H1 (cell line): Measurements from ENCODE around the gene SLC9A5. TPM values are rescaled to one million over a fixed set of nuclear protein-coding genes. Genes with fewer than 3 reads are reported as not detected.
A peak's percentile ranks its signal among the peaks of the same experiment; 100 is the strongest.

Experiments
- ASH2L ChIP-seq: fragments of 200-600, 300-600 bp; sonication (generic); IDR thresholded peaks from one replicate; pipeline ENCODE4 v1.7.1; 2017; ENCODE audit warnings: low read length
- ATF2 ChIP-seq: IDR thresholded peaks from 2 replicates; pipeline ENCODE4 v1.6.1; 2012; ENCODE audit warnings: low read length, inconsistent platforms
- BRCA1 ChIP-seq: IDR thresholded peaks from 2 replicates; pipeline ENCODE4 v1.6.1; 2012; ENCODE audit warnings: low read depth, low read length, improper control_type of control experiment
- CHD1 ChIP-seq: IDR thresholded peaks from 2 replicates; pipeline ENCODE4 v1.6.1; 2012; ENCODE audit warnings: low read depth, low read length, improper control_type of control experiment
- CHD2 ChIP-seq: IDR thresholded peaks from 2 replicates; pipeline ENCODE4 v1.6.1; 2012; ENCODE audit warnings: low read length, improper control_type of control experiment
- EP300 ChIP-seq, 2 experiments: IDR thresholded peaks; 1 replicate in 1 of 2; 2 replicates in 1 of 2; pipeline ENCODE4 v1.6.1; 2011 to 2012; ENCODE audit warnings: low read depth in 2 of 2, low read length in 2 of 2, mild to moderate bottlenecking in 2 of 2, borderline replicate concordance in 1 of 2, inconsistent platforms in 1 of 2, moderate library complexity in 1 of 2
- GABPA ChIP-seq: IDR thresholded peaks from 2 replicates; pipeline ENCODE4 v1.6.1; 2011; ENCODE audit warnings: mild to moderate bottlenecking, low read length, moderate library complexity, borderline replicate concordance; ENCODE audit not compliant: insufficient read depth
- HDAC2 ChIP-seq, 2 experiments: fragments of 300-600 bp in 1 of 2; sonication (generic) in 1 of 2; IDR thresholded peaks; 2 replicates each; pipeline ENCODE4 v1.6.1; 2011 to 2012; ENCODE audit warnings: low read depth in 2 of 2, low read length in 2 of 2, mild to moderate bottlenecking in 2 of 2, moderate library complexity in 2 of 2, borderline replicate concordance in 1 of 2, inconsistent platforms in 1 of 2
- JUND ChIP-seq: IDR thresholded peaks from 2 replicates; pipeline ENCODE4 v1.6.1; 2011; ENCODE audit warnings: mild to moderate bottlenecking, improper control_type of control experiment, low read length
- MAFK ChIP-seq: IDR thresholded peaks from 2 replicates; pipeline ENCODE4 v1.6.1; 2012; ENCODE audit warnings: low read depth, mild to moderate bottlenecking, improper control_type of control experiment, low read length
- NANOG ChIP-seq: IDR thresholded peaks from 2 replicates; pipeline ENCODE4 v1.6.1; 2011; ENCODE audit warnings: low read length, low read depth, mild to moderate bottlenecking, inconsistent platforms; ENCODE audit not compliant: insufficient read depth, poor library complexity, severe bottlenecking
- PHF8 ChIP-seq: fragments of 200-600 bp; sonication (generic); conservative IDR thresholded peaks from 2 replicates; pipeline ENCODE4 v1.7.1; 2012; ENCODE audit warnings: low read depth, mild to moderate bottlenecking, inconsistent platforms, low read length, moderate library complexity
- POLR2A ChIP-seq, 2 experiments: IDR thresholded peaks; 1 replicate in 1 of 2; 2 replicates in 1 of 2; pipeline ENCODE4 v1.6.1; 2011; ENCODE audit warnings: low read depth in 2 of 2, low read length in 2 of 2, mild to moderate bottlenecking in 2 of 2; ENCODE audit errors: control extremely low read depth in 1 of 2
- RAD21 ChIP-seq, 2 experiments: IDR thresholded peaks in 1 of 2; conservative IDR thresholded peaks in 1 of 2; 2 replicates each; pipeline ENCODE4 v1.6.1; 2011; ENCODE audit warnings: low read depth in 2 of 2, low read length in 2 of 2, improper control_type of control experiment in 1 of 2, inconsistent platforms in 1 of 2, mild to moderate bottlenecking in 1 of 2, moderate library complexity in 1 of 2
- RBBP5 ChIP-seq: IDR thresholded peaks from 2 replicates; pipeline ENCODE4 v1.7.1; 2012; ENCODE audit warnings: low read depth, mild to moderate bottlenecking, inconsistent platforms, low read length, moderate library complexity, borderline replicate concordance
- RFX5 ChIP-seq: IDR thresholded peaks from 2 replicates; pipeline ENCODE4 v1.6.1; 2011; ENCODE audit warnings: low read depth, low read length, improper control_type of control experiment, borderline replicate concordance
- SAP30 ChIP-seq: fragments of 300-600 bp; sonication (generic); IDR thresholded peaks from 2 replicates; pipeline ENCODE4 v1.7.1; 2012; ENCODE audit warnings: low read length, moderate library complexity, mild to moderate bottlenecking, inconsistent platforms; ENCODE audit not compliant: insufficient read depth, insufficient replicate concordance
- SIN3A ChIP-seq, 2 experiments: IDR thresholded peaks in 1 of 2; conservative IDR thresholded peaks in 1 of 2; 2 replicates each; pipeline ENCODE4 v1.6.1; 2011 to 2012; ENCODE audit warnings: low read length in 2 of 2, improper control_type of control experiment in 1 of 2, low read depth in 1 of 2, mild to moderate bottlenecking in 1 of 2
- SRF ChIP-seq: IDR thresholded peaks from 2 replicates; pipeline ENCODE4 v1.6.1; 2011; ENCODE audit warnings: mild to moderate bottlenecking, low read depth, low read length, moderate library complexity
- TCF12 ChIP-seq: IDR thresholded peaks from 2 replicates; pipeline ENCODE4 v1.6.1; 2011; ENCODE audit warnings: low read depth, mild to moderate bottlenecking, low read length
- TEAD4 ChIP-seq: IDR thresholded peaks from 2 replicates; pipeline ENCODE4 v1.6.1; 2012; ENCODE audit warnings: low read depth, low read length, inconsistent platforms, mixed read lengths
- polyA plus RNA-seq, 7 experiments: library from polyadenylated mRNA; depleted of rRNA in 3 of 7; stranded (reverse) in 5 of 7; unstranded in 2 of 7; fragments of >200 nt in 5 of 7; fragments of 200-250 nt in 2 of 7; gene quantifications; 1 replicate in 5 of 7; 2 replicates in 1 of 7; 4 replicates in 1 of 7; pipeline versions ENCODE4 v1.2.1 to v1.2.3, GENCODE V29; 2011 to 2013; ENCODE audit warnings: missing spikeins in 2 of 7, mixed read lengths in 2 of 7
- total RNA-seq: library from RNA; stranded (reverse); fragmentation: NEBNext Ultra II Directional; extraction: Animal tissue kit (Norgen Biotek cat#: 25700); gene quantifications from 2 replicates; pipeline ENCODE4 v1.2.1, GENCODE V29; 2021

SLC9A5 gene
- total and polyA plus RNA-seq, 2 of the 8 experiments (the other 6 are each of a cell fraction or from before 2014, with no cell fraction given): 7.9 to 8.6 TPM

DNA sequence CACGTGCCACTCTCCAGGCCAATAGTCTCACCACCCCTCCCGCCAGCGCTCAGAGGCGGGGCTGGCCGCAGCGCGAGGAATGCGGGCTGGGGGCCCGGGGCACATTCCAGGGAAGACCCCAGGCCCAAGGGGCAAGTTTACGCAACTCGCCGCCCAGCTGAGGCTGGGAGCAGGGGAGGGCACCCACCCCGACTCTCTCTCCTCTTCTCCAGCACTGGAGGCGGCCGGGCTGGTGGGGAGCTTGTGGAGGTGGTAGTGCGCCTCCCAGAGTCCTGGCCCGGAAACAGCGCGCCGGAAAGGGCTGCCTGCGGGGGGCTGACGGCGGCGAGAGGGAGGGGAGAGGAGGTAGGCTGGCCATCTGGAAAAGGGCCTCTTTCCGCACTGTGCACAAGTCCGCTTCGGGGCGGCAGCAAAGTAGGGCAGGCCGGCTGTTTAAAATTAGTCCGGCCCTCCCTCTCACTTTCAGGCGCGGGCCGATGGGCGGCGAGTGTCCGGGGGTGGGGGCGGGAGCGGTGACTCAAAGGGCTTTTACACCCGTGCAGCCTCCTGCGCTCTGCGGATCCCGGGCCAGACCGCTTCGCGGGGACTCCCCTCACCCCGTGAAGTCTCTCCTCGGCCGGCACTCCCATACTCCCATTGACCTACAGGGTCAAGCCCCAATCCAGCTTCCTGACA lies 2.6 kb upstream of the SLC9A5 start (continued):
- peak; percentile 61; the same call in 1 of the 2 replicates for TF ChIP-seq RBBP5
- peak in 1 of 2 experiments; percentile 81; a peak in 1 of 3 replicates for TF ChIP-seq EP300 (IDR thresholded peaks at IDR 0.05; ENCODE audit: borderline replicate concordance in 1 of 2, low read depth in 2 of 2, low read length in 2 of 2)
- no peak for TF ChIP-seq NANOG
- no peak for TF ChIP-seq CHD1
- TF ChIP-seq PHF8: peak; percentile 76
- peak; percentile 99 for TF ChIP-seq TEAD4
- no peak for TF ChIP-seq BRCA1
- TF ChIP-seq MAFK: no peak
- 0 out of 2 replicates have a peak, but pooled peaks have one; percentile 4 for TF ChIP-seq TCF12
- TF ChIP-seq ASH2L: peak; percentile 53
- TF ChIP-seq GABPA: 0 out of 2 replicates have a peak, but pooled peaks have one; percentile 33
- peak in 1 of 2 experiments; percentile 76; a peak in 2 of 3 replicates for TF ChIP-seq POLR2A (IDR thresholded peaks at IDR 0.05; ENCODE audit: control extremely low read depth in 1 of 2, low read depth in 2 of 2, low read length in 2 of 2)
- no peak for TF ChIP-seq SRF
- TF ChIP-seq RFX5: no peak
- TF ChIP-seq SAP30: no peak
- TF ChIP-seq JUND: no peak
- TF ChIP-seq CHD2: 0 out of 2 replicates have a peak, but pooled peaks have one; percentile 5
- TF ChIP-seq HDAC2 (IDR thresholded peaks at IDR 0.05; ENCODE audit: borderline replicate concordance in 1 of 2, low read depth in 2 of 2, low read length in 2 of 2): no peak
- TF ChIP-seq RAD21 (IDR thresholded peaks at IDR 0.05 in 1 of 2, conservative IDR thresholded peaks at IDR 0.05 in 1 of 2; ENCODE audit: low read depth in 2 of 2, low read length in 2 of 2): peak; percentile 15 to 36; a peak in 2 of 4 replicates
- peak in 1 of 2 experiments; percentile 56; a peak in 1 of 4 replicates for TF ChIP-seq SIN3A (conservative IDR thresholded peaks at IDR 0.05 in 1 of 2, IDR thresholded peaks at IDR 0.05 in 1 of 2; ENCODE audit: low read depth in 1 of 2, low read length in 2 of 2)
- no peak for TF ChIP-seq ATF2
